Peyer's patch (tissue), 4 donors: ENCODE results near the gene MSANTD2. TPM values are rescaled to one million over a fixed set of nuclear protein-coding genes. Genes with fewer than 3 reads are reported as not detected.
A peak's percentile ranks its signal among the peaks of the same experiment; 100 is the strongest.

Source experiments
- DNase-seq, 3 donors: peaks; one replicate each; pipeline ENCODE4 v3.0.0-alpha.2; 2017 to 2019
- H3K27ac ChIP-seq, 4 donors: fragments of 200-600 bp; sonication (generic); one replicate each; pipeline ENCODE4 v1.5.1; 2016 to 2019
- H3K27me3 ChIP-seq, 2 donors: fragments of 200-600 bp; sonication (generic); one replicate each; pipeline ENCODE4 v1.5.1; 2019
- H3K36me3 ChIP-seq, 3 donors: fragments of 200-600 bp; sonication (generic); one replicate each; pipeline ENCODE4 v1.5.1; 2016 to 2019
- H3K4me1 ChIP-seq, 4 donors: fragments of 200-600 bp; sonication (generic); one replicate each; pipeline ENCODE4 v1.5.1; 2016 to 2019
- H3K4me3 ChIP-seq, 4 donors: fragments of 200-600 bp; sonication (generic); 1 replicate in 3 of 4; 2 replicates in 1 of 4; pipeline ENCODE4 v1.5.1; 2016 to 2019; ENCODE audit warnings: mild to moderate bottlenecking in 1 of 4
- H3K9me3 ChIP-seq, 4 donors: fragments of 200-600 bp; sonication (generic); one replicate each; pipeline ENCODE4 v1.5.1; 2016 to 2019; ENCODE audit warnings: mild to moderate bottlenecking in 1 of 4
- POLR2A ChIP-seq, 2 donors: fragments of 450-650 bp; IDR thresholded peaks; one replicate each; pipeline ENCODE4 v1.5.1; 2017; ENCODE audit warnings: antibody characterized with exemption in 2 of 2, mild to moderate bottlenecking in 2 of 2, moderate library complexity in 2 of 2
- total RNA-seq, 4 donors: library from RNA; depleted of rRNA; stranded (reverse); fragments of >200 nt; gene quantifications; one replicate each; pipeline ENCODE4 v1.1.0, GENCODE V29; 2016
- TF ChIP-seq, protein P1 (sequence below), 6 experiments: fragments of 450-650 bp in 4 of 6; fragments of 200-600 bp in 2 of 6; sonication (generic) in 1 of 6; IDR thresholded peaks; one replicate each; pipeline ENCODE4 v1.5.1; 2017 to 2019; ENCODE audit warnings: antibody characterized with exemption in 6 of 6, mild to moderate bottlenecking in 3 of 6, moderate library complexity in 1 of 6

The MSANTD2 gene
- total RNA-seq, 4 donors from 2014 or later: 16.5 to 33.8 (median 17.3) TPM

DNA sequence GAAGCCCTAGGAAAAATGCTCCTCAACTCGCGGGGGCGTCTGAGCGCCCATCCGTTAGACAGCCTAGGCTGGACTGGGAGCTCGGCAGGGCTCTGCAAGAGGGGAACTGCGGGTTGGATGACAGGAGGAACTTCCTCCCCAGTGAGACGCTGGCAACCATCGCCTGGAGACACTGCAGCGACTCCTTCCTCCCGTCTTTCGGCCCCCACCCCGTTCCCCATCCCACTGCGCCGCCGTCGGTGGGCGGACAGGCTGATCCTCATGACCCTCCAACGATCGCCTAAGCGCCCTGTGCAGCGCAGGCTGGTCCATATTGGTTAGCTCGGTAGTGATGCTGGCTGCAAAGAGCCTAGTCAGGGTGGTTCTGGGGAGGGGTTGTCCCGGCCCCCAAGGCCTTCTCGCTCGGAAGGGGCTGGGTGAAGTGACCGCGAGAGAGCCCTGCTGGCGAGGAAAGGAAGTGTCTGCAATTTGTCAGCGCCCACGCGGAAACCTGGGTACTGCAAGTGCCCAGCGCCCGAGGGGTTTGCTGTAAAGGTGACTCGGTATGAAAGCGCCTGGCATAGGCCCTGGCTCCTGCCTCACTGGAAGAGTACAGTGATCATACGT lies 59.8 kb downstream of the MSANTD2 start:
- no peak for TF ChIP-seq POLR2A (IDR thresholded peaks at IDR 0.05)
- TF ChIP-seq, protein P1, sequence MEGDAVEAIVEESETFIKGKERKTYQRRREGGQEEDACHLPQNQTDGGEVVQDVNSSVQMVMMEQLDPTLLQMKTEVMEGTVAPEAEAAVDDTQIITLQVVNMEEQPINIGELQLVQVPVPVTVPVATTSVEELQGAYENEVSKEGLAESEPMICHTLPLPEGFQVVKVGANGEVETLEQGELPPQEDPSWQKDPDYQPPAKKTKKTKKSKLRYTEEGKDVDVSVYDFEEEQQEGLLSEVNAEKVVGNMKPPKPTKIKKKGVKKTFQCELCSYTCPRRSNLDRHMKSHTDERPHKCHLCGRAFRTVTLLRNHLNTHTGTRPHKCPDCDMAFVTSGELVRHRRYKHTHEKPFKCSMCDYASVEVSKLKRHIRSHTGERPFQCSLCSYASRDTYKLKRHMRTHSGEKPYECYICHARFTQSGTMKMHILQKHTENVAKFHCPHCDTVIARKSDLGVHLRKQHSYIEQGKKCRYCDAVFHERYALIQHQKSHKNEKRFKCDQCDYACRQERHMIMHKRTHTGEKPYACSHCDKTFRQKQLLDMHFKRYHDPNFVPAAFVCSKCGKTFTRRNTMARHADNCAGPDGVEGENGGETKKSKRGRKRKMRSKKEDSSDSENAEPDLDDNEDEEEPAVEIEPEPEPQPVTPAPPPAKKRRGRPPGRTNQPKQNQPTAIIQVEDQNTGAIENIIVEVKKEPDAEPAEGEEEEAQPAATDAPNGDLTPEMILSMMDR (IDR thresholded peaks at IDR 0.05): peak; percentile 44 to 57 (median 46)
- no peaks in the 10 kb centered on the region for H3K36me3 ChIP-seq
- peaks cover 0 to 17% (median 9%) of the 10 kb centered on the region in 4 donors for H3K4me1 ChIP-seq
- peak; percentile 56 to 71 (median 60) for DNase-seq
- H3K4me3 ChIP-seq: peak overlapping the region; percentile 52 to 66 (median 53)
- H3K27ac ChIP-seq: peak overlapping the region in 1 of 4 donors; percentile 47
- no peaks in the 10 kb centered on the region for H3K27me3 ChIP-seq
- no peaks in the 10 kb centered on the region for H3K9me3 ChIP-seq

DNA sequence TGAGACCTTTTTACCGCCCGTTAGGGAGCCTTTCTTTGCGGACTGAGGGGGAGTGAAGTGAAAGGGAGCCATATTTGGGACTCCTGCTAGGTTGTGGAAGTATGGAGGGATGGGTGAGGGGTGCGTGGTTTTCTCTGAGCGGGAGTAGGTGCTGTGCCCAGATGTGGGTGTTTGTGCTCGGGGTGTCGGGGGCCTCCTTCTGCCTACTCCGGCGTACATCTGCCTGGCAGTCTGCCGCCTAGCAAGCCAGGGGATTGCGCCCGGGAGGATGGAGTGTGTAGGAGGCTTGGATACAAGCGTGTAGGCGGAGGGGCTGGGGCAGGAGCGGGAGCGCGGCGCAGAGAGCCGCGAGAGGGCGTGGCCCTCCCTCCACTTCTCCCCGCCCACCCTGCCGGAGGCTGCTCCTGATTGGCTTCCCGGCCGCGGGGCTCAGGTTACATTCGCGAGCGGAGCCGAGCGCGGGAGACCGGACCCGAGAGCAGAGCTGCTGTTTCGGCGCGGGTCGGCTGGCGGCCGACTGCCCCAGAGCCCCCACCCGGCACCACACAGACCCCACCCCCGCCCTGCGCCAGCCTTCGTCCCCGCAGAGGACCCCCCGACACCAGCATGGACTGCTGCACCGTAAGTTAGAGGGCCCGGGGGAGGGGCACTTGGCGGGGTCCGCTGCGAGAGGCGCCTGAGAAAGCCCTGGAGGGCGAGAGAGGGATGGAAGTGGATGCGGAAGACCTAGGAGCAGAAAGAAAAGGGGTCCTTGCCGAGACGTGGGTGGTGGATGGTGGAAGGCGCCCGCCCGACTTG lies 60.5 kb downstream of the MSANTD2 start, which contains the start of gene NRGN:
Gene NRGN (plus strand): TSS at position 464 of the 798 bp plus-strand sequence. CDS start 143 bp downstream, at position 607.
- no peaks in the 10 kb centered on the region for H3K9me3 ChIP-seq
- no peak for TF ChIP-seq POLR2A (IDR thresholded peaks at IDR 0.05)
- TF ChIP-seq, protein P1 (IDR thresholded peaks at IDR 0.05): no peak
- H3K27me3 ChIP-seq: no peaks in the 10 kb centered on the region
- H3K4me3 ChIP-seq: peak within 1 kb of the TSS; percentile 52 to 66 (median 53)
- H3K27ac ChIP-seq: peak within 1 kb of the TSS in 1 of 4 donors; percentile 47
- no peaks in the 10 kb centered on the region for H3K36me3 ChIP-seq
- H3K4me1 ChIP-seq: peaks cover 0 to 14% (median 9%) of the 10 kb centered on the region in 4 donors
- DNase-seq: peak; percentile 89 to 95 (median 91)

DNA sequence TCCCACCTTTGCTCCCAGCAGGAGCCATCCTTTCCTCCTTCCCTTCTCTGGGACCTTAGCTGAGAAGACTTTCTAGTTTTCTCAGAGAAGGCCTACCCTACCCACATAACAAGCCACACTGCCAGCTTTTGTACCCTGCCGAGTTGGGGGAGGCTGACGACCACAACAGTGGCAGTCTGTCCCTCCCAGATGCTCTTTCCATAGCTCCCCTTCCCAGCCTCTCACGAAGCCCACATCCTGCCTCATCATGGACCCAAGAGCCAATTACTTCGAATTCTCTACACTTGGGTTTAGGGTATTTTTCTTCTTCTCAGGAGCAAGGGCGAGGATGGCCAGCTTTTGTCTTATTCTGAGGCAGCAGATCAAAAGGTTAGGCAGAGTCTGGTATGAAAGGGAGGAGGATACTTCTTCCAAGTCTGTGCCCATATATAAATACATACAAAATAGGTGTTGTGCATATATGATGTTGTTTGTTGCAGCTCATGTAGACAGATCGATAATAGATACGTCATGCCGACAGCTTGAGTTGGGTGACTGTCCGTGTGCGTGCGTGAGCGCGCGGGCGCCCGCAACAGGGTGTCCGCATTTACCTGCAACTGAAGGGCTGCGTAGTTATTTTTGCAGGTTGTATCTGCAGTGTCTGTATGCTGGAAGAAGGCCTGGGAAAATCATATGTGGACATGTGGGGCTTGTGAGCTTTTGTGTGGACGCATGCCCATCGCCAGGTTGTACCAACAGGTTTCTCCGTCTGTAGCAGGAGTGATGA lies 61.3 kb downstream of the MSANTD2 start:
- Histone ChIP-seq H3K36me3 (no peaks in the 10 kb centered on the region), H3K4me1 (peaks cover 0 to 14% (median 9%) of the 10 kb centered on the region in 4 donors), H3K4me3 (peak overlapping the region; percentile 52 to 66 (median 53)), H3K27me3 (no peaks in the 10 kb centered on the region), H3K9me3 (no peaks in the 10 kb centered on the region), H3K27ac (no peak overlapping the region)
- no peak for DNase-seq
- TF ChIP-seq POLR2A (IDR thresholded peaks at IDR 0.05): no peak
- TF ChIP-seq, protein P1 (IDR thresholded peaks at IDR 0.05): no peak

DNA sequence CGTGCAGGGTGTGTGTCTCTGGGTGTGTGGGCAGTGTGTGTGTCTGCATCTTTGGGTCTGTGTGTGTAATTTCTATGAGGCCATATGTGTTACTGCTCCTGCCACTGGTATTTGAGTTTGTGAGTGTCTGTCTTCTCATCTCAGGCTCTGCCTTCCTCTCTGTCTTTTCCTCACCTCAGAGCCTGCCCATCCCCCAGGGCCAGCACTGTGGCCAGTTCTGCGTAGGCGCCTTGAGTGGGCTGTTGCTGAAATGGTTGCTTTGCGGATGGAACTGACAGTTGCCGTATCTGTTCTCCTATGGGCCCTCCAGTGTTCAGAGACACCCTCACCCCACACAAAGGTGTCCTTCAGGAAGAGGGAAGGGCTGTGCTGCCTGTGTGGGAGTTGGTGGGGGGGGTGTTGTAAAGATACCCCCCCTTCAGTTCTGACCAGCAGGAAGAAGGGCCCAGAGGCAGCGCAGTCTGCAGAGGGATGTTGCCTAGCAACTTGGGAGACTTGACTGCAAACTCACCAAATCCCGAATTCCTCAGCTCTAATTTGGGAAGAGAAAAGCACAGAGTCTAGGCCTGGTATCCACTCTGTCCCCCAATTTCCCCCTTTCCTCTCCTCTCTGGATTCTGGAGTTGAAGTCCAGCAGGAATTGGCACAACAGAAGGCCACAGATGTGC lies 62.4 kb downstream of the MSANTD2 start:
- H3K9me3 ChIP-seq: no peaks in the 10 kb centered on the region
- H3K27ac ChIP-seq: no peak overlapping the region
- TF ChIP-seq, protein P1 (IDR thresholded peaks at IDR 0.05): no peak
- no peak for TF ChIP-seq POLR2A (IDR thresholded peaks at IDR 0.05)
- H3K4me3 ChIP-seq: no peak overlapping the region
- H3K27me3 ChIP-seq: no peaks in the 10 kb centered on the region
- H3K36me3 ChIP-seq: no peaks in the 10 kb centered on the region
- no peak for DNase-seq
- peaks cover 0 to 14% (median 9%) of the 10 kb centered on the region in 4 donors for H3K4me1 ChIP-seq

DNA sequence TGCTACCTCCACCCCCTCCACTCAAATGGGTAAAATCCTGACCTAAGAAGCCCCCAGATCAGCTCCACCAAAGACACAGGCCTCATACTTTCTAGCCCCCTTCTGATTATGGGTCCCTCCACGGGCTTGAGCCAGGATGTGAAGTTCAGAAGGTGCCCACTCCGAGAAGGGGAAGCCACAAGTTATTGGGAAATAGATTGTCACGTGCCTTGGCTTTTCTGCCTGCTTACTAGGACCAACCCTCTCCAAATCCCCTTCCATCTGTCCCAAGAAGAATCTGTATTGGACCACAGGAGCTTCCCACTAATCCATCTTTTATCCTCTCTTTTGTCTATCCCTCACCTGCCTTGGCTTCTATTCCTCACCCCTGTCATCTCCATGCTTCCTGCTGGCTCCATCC lies 63.5 kb downstream of the MSANTD2 start:
- Histone ChIP-seq H3K36me3 (no peaks in the 10 kb centered on the region), H3K4me1 (peaks cover 0 to 14% (median 9%) of the 10 kb centered on the region in 4 donors), H3K9me3 (no peaks in the 10 kb centered on the region), H3K4me3 (no peak overlapping the region), H3K27ac (no peak overlapping the region), H3K27me3 (no peaks in the 10 kb centered on the region)
- TF ChIP-seq, protein P1 (IDR thresholded peaks at IDR 0.05): no peak
- no peak for DNase-seq
